AG04449 (cell line): Measurements from ENCODE around the gene BARHL2.

ENCODE experiments used
- CTCF ChIA-PET: fragments of 350-600 bp; formaldehyde crosslinking; extraction: SDS; loops from one replicate; lab custom pipeline; 2021; ENCODE audit warnings: antibody characterized with exemption; lab: Yijun Ruan, JAX
- POLR2A ChIA-PET: fragments of 400-600, 350-600 bp; formaldehyde crosslinking; extraction: SDS; loops from one replicate; lab custom pipeline; 2020; ENCODE audit warnings: antibody characterized with exemption, inconsistent platforms; lab: Yijun Ruan, JAX
- DNase-seq: peaks from one replicate; pipeline ENCODE4 v3.0.0-alpha.2; 2010; ENCODE audit warnings: low read depth, low spot score
- H3K4me3 ChIP-seq: 2 replicates; pipeline ENCODE4 v1.5.1; 2011; ENCODE audit warnings: low read depth, mild to moderate bottlenecking, control low read depth, low read length
- TF ChIP-seq, protein P1 (sequence below): IDR thresholded peaks from one replicate; pipeline ENCODE4 v1.5.1; 2011; ENCODE audit warnings: mild to moderate bottlenecking, moderate library complexity, low read length, control low read depth, inconsistent platforms; ENCODE audit not compliant: insufficient read depth; ENCODE audit errors: missing control alignments

Gene BARHL2

DNA sequence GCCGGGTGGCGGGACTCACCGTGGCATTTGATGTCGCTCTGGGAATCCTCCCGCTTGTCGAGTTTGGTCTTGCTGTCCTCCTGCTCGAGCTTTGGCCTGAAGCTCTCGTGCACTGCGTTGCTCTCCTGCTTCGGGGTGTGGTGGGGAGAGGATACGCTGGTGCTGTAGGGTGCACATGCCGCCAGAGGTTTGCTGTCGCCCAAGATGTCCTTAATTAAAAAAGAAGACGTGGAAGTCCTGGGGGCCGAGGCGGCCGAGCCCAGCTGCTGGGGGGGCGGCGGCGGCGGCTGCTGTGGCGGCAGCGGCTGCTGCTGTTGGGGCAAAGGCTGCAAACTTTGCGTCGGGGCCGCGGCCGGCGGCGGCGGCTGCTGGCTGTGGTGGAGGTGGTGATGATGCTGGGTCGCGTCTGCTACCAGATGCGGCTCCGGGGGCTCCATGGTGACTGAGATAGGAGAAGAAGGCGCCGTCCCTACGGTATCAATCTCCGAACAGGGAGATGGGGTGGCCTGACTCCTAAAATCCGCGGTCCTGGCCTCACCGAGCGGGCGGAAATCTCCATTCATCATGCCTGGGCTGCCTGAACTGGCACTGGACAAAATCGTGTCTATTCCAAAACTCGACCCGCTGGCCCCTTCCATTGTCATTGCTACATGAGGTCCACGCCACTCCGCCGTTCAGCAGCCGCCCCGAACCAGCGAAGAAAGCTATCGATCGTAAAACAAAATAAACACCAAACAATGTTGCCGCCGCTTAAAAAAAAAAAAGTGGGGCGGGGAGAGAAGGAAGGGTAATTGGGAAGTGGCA, at the start of gene BARHL2:
TSS of gene BARHL2 (minus strand) at position 751 of the 804 bp plus-strand sequence. CDS start at position 644, 107 bp downstream.
- no peak for DNase-seq
- ChIA-PET POLR2A (no interaction called here), CTCF (interaction anchor here (1.8 kb wide), 1 partner anchor 11 kb away, joined by 7 read pairs; no protein-coding TSS in a partner anchor)
- H3K4me3 ChIP-seq, result peak within 1 kb of the TSS; percentile 42
- TF ChIP-seq, protein P1, sequence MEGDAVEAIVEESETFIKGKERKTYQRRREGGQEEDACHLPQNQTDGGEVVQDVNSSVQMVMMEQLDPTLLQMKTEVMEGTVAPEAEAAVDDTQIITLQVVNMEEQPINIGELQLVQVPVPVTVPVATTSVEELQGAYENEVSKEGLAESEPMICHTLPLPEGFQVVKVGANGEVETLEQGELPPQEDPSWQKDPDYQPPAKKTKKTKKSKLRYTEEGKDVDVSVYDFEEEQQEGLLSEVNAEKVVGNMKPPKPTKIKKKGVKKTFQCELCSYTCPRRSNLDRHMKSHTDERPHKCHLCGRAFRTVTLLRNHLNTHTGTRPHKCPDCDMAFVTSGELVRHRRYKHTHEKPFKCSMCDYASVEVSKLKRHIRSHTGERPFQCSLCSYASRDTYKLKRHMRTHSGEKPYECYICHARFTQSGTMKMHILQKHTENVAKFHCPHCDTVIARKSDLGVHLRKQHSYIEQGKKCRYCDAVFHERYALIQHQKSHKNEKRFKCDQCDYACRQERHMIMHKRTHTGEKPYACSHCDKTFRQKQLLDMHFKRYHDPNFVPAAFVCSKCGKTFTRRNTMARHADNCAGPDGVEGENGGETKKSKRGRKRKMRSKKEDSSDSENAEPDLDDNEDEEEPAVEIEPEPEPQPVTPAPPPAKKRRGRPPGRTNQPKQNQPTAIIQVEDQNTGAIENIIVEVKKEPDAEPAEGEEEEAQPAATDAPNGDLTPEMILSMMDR, result no peak

DNA sequence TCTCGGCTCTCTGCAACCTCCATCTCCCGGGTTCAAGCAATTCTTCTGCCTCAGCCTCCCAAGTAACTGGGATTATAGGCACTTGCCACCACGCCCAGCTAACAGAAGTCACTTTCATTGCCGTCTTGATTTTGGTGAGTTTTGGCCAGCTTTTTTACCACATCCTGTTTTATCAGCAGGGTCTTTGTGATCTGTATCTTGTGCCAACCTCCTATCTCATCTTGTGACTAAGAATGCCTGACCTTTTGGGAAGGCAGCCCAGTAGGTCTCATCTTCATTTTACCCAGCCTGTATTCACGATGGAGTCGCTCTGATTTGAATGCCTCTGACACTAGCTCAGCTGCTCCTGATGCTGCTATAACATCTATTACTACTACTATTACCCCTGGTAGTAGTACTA, 46.8 kb upstream of the BARHL2 start:
- no peak for DNase-seq
- CTCF ChIA-PET, result no interaction called here

DNA sequence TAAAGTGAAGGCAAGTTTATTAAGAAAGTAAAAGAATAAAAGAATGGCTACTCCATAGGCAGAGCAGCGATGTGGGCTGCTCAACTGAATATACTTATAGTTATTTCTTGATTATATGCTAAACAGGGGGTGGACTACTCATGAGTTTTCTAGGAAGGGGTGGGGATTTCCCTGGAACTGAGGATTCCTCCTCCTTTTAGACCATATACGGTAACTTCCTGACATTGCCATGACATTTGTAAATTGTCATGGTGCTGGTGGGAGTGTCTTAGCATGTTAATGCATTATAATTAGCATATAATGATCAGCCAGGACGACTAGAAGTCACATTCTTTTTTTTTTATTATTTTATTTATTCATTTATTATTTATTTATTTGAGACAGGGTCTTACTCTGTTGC, 46.4 kb upstream of the BARHL2 start:
- TF ChIP-seq, protein P1, result no peak
- no peak overlapping the region for H3K4me3 ChIP-seq
- DNase-seq, result no peak
- ChIA-PET POLR2A (no interaction called here), CTCF (no interaction called here)

More for the DNA sequence above, 46.8 kb upstream of the BARHL2 start:
- POLR2A ChIA-PET, result no interaction called here
- TF ChIP-seq, protein P1, result no peak
- no peak overlapping the region for H3K4me3 ChIP-seq

DNA sequence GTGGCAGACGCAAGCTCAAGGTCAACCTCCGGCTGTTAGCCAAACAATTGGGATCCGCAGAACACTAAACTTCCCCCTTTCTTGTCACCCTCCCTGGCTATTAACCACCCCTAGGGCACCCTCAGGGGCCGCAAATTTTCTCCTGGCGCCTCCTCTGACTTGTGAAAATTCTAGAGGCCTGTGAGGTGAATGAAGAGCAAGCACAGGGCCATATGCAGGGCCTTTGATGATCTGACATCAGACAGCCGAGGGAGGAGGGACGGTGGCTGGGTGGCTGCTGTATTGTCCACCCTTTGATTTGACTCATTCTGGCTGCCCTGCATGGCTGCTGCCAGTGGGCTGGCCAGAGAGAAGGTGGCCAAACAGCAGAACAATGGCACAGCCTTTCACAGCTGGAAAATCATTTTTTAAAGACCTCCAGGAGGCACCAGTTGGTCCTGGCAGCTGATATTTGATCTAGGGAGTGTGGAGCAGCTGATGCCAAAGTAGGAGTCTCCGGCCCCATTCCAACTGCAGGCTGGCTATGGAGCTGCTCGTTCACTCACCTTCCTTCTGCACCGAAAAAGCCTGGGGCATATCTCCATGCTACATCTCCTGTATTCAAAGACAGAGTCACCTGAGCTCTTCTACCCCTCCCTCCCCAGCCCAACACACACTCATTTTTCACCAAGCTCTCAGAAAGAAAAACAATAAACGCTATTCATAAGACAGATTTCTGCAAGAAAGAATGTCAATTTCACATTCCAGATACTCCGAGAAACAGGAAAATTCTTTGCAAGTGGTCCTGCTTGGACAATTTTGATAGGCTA, 44.9 kb upstream of the BARHL2 start:
- TF ChIP-seq, protein P1, result no peak
- no peak for DNase-seq
- CTCF ChIA-PET, result no interaction called here
- no peak overlapping the region for H3K4me3 ChIP-seq
- POLR2A ChIA-PET, result no interaction called here

DNA sequence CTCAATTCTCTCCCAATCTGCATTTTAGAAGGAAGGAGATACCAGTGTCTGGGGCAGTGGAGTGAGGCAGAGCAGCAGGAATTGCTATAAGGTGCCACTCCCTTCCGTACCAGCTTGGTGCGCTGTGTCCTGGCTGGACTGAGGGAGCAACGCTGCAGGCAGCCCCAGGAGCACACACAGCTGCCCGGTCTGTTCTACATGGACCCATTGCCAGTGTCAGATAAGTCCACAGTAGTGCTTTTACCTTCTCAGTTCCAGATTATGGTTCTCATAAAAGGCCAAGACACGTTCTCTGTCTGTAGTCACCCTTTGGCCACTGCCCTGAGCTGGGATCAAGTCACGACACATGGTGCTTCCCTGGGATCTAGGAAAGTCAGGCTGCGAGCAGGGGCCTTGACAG, 44.1 kb upstream of the BARHL2 start:
- TF ChIP-seq, protein P1, result no peak
- ChIA-PET POLR2A (no interaction called here), CTCF (no interaction called here)
- no peak overlapping the region for H3K4me3 ChIP-seq
- DNase-seq, result no peak

DNA sequence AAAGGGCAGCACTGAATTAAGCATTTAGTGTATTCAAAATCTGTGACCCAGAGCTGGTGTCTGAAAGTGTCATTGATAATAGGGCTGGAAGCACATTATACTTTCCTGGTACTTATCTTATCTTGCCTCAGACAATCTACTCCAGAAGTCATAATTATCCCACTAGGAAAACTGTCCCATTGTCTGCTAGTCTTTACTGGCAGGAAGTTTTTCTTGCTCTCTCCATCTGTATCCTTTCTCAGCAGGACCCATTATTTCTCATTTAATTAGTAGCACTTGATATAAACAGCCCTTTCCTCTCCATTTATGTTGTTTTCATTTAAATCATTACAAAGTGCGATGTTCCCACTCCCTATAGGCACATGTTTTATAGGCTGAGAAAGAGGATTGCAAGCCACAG, 36.5 kb upstream of the BARHL2 start:
- CTCF ChIA-PET, result no interaction called here
- POLR2A ChIA-PET, result no interaction called here

More for the DNA sequence above, 36.5 kb upstream of the BARHL2 start:
- DNase-seq, result no peak
- TF ChIP-seq, protein P1, result no peak
- H3K4me3 ChIP-seq, result no peak overlapping the region
